Endothelial cell of umbilical vein (primary cell): ENCODE results near the gene HOXB7.

Source experiments
- CTCF ChIP-seq, 2 donors: IDR thresholded peaks; 1 replicate in 1 of 2; 2 replicates in 1 of 2; pipeline ENCODE4 v1.5.1; 2011; ENCODE audit warnings: low read length in 2 of 2, mild to moderate bottlenecking in 2 of 2, moderate library complexity in 2 of 2, control low read depth in 1 of 2, inconsistent platforms in 1 of 2, low read depth in 1 of 2; ENCODE audit not compliant: insufficient read depth in 1 of 2; ENCODE audit errors: extremely low read depth in 1 of 2
- EZH2 ChIP-seq: IDR thresholded peaks from 2 replicates; pipeline ENCODE4 v1.6.1; 2012; ENCODE audit warnings: borderline replicate concordance, low read depth, mild to moderate bottlenecking, moderate library complexity, low read length, inconsistent platforms; ENCODE audit not compliant: severe bottlenecking

DNA sequence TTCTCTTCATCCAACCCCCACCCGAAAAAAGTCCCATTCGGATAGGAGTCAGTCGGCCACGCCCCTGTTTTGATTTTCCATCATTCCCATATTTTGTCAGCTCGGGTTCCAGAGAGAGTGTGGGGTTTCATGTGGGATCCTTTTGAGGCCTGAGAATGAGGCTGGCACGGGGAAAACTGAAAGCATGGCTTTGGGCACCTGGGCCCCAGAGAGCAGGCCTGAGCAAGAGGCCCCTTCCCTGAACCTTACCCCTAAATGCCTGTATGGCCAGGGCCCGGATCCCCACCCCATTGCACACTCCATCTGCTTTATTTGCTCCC lies 28.1 kb downstream of the HOXB7 start:
- TF ChIP-seq EZH2 (no peak), CTCF (IDR thresholded peaks at IDR 0.05; ENCODE audit: extremely low read depth in 1 of 2, insufficient read depth in 1 of 2, low read depth in 1 of 2, low read length in 2 of 2) (no peak)
